ENCODE results near the gene ADARB2.

DNA sequence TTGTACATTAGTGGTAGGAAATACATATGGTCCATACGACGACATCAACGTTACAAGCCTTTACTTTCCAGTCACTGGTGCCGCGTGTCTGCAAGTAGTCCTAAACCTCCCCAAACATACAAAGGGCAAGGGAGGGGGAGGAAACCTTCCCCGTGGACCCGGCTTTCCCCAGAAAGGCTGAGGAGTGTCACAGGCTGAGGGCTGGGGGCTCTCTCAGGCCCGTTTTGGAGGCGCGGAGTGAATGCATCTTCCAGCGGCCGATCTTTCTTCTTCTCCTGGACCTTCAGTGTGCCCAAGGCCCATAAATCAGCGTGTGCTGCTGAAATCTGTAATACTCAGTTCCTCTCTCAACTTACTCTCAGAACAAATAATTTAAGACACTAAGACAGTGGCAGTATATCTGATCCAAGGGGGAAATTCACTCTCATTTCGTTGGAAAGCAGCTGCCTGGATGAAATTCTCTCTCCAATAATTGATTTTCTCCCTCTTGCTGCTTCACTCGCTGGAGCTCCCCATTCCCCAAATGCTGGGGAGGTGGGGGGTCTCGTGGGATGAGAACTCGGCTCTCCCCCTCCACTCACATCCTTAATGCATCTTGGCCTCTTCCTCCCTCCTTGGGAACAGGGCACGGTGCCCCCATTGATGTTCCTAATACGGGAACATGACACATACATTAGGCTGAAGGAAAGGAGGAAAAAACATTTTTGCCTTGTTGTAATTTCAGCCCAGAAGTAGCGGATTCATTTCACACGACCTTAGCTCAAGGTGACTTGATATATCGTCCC lies 126.1 kb downstream of the ADARB2 start:
- TF ChIP-seq, protein P1, sequence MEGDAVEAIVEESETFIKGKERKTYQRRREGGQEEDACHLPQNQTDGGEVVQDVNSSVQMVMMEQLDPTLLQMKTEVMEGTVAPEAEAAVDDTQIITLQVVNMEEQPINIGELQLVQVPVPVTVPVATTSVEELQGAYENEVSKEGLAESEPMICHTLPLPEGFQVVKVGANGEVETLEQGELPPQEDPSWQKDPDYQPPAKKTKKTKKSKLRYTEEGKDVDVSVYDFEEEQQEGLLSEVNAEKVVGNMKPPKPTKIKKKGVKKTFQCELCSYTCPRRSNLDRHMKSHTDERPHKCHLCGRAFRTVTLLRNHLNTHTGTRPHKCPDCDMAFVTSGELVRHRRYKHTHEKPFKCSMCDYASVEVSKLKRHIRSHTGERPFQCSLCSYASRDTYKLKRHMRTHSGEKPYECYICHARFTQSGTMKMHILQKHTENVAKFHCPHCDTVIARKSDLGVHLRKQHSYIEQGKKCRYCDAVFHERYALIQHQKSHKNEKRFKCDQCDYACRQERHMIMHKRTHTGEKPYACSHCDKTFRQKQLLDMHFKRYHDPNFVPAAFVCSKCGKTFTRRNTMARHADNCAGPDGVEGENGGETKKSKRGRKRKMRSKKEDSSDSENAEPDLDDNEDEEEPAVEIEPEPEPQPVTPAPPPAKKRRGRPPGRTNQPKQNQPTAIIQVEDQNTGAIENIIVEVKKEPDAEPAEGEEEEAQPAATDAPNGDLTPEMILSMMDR (IDR thresholded peaks at IDR 0.05), result no peak
- TF ChIP-seq POLR2A (IDR thresholded peaks at IDR 0.05) (no peak), EP300 (IDR thresholded peaks at IDR 0.05) (no peak)
